K562 (cell line): ENCODE measurements around the gene OR2T11.
"Not testable (repeated sequence)": the region's sequence is repeated elsewhere in the genome, so short reads cannot be mapped to it uniquely, and the experiment has no call there.

Source experiments
- CTCF ChIP-seq, 3 experiments: IDR thresholded peaks in 2 of 3; conservative IDR thresholded peaks in 1 of 3; 2 replicates each; pipeline ENCODE4 v1.5.1; 2011 to 2012; ENCODE audit warnings: low read length in 3 of 3, mild to moderate bottlenecking in 3 of 3, control low read depth in 2 of 3, improper control_type of control experiment in 1 of 3, inconsistent platforms in 1 of 3, low read depth in 1 of 3, mixed read lengths in 1 of 3, moderate library complexity in 1 of 3; ENCODE audit not compliant: insufficient read depth in 2 of 3
- EZH2 ChIP-seq: IDR thresholded peaks from 2 replicates; pipeline ENCODE4 v1.6.1; 2012; ENCODE audit warnings: low read depth, mild to moderate bottlenecking, inconsistent platforms, low read length, borderline replicate concordance
- MAFF ChIP-seq: IDR thresholded peaks from 2 replicates; pipeline ENCODE4 v1.6.1; 2012; ENCODE audit warnings: low read length, improper control_type of control experiment
- MXI1 ChIP-seq: IDR thresholded peaks from 2 replicates; pipeline ENCODE4 v1.6.1; 2011; ENCODE audit warnings: low read depth, mild to moderate bottlenecking, improper control_type of control experiment, low read length
- NFATC3 ChIP-seq: fragments of 450-650 bp; IDR thresholded peaks from 2 replicates; pipeline ENCODE4 v1.6.1; 2017; ENCODE audit warnings: mild to moderate bottlenecking
- PHF21A ChIP-seq: fragments of 450-650 bp; IDR thresholded peaks from 2 replicates; pipeline ENCODE4 v1.6.1; 2017; ENCODE audit warnings: low read depth, borderline replicate concordance
- POLR2AphosphoS2 ChIP-seq: IDR thresholded peaks from 2 replicates; pipeline ENCODE4 v1.6.1; 2012; ENCODE audit warnings: low read length, improper control_type of control experiment
- RBBP5 ChIP-seq: fragments of 200-600 bp; sonication (generic); IDR thresholded peaks from 2 replicates; pipeline ENCODE4 v1.6.1; 2012; ENCODE audit warnings: borderline replicate concordance, mild to moderate bottlenecking, low read length, control low read depth, inconsistent platforms; ENCODE audit not compliant: insufficient read depth, poor library complexity, severe bottlenecking
- TGIF2 ChIP-seq: sonication (generic); formaldehyde crosslinking; IDR thresholded peaks from 2 replicates; pipeline ENCODE4 v1.8.1; 2022; ENCODE audit warnings: mild to moderate bottlenecking, missing genetic modification reagents, moderate library complexity
- TRIM25 ChIP-seq: fragments of 450-650 bp; IDR thresholded peaks from 2 replicates; pipeline ENCODE4 v1.7.0; 2016; ENCODE audit warnings: borderline replicate concordance
- ZBTB43 ChIP-seq: sonication (generic); formaldehyde crosslinking; IDR thresholded peaks from 2 replicates; pipeline ENCODE4 v1.8.0; 2023; ENCODE audit warnings: mild to moderate bottlenecking, missing genetic modification reagents
- ZNF398 ChIP-seq: fragments of 250-450 bp; sonication (Bioruptor Pico); IDR thresholded peaks from 2 replicates; pipeline ENCODE4 v1.8.0; 2021; ENCODE audit warnings: moderate library complexity, mild to moderate bottlenecking, inconsistent platforms
- TF ChIP-seq, protein P1 (sequence below): sonication (generic); formaldehyde crosslinking; IDR thresholded peaks from 2 replicates; pipeline ENCODE4 v1.8.0; 2022; ENCODE audit warnings: missing genetic modification reagents, mild to moderate bottlenecking, borderline replicate concordance

DNA sequence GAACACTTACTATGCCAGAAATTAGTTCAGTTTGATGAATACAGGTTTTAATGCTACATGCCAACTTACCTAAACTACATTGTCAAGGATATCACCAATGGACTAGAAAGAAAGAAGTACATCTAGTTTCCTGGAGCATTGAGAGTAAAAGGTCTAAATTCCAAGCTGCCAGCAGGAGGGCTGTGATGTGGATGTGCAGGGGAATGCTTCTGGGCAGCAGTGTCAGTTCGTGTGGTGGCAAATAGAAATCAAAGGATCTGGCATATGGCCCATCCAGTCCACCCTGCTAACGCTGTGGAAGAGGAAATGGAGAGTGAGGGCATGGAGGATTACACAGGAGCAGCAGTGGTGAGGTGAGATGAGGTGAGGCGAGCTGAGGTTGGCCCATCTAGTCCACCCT is 10.3 kb upstream of the OR2T11 start, which contains the start of gene OR2T35:
- TF ChIP-seq, protein P1, sequence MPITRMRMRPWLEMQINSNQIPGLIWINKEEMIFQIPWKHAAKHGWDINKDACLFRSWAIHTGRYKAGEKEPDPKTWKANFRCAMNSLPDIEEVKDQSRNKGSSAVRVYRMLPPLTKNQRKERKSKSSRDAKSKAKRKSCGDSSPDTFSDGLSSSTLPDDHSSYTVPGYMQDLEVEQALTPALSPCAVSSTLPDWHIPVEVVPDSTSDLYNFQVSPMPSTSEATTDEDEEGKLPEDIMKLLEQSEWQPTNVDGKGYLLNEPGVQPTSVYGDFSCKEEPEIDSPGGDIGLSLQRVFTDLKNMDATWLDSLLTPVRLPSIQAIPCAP (CRISPR knock-in tag), result not testable (repeated sequence)
- TF ChIP-seq MXI1; ZBTB43 (CRISPR knock-in tag); POLR2AphosphoS2; TGIF2 (CRISPR knock-in tag); ZNF398 (CRISPR knock-in tag); EZH2; NFATC3; RBBP5; TRIM25; PHF21A; MAFF; CTCF (IDR thresholded peaks at IDR 0.05 in 2 of 3, conservative IDR thresholded peaks at IDR 0.05 in 1 of 3; ENCODE audit: insufficient read depth in 2 of 3, low read depth in 1 of 3, low read length in 3 of 3): not testable (repeated sequence)
